Measurements from ENCODE around the gene GNG12.
A peak's percentile ranks its signal among the peaks of the same experiment; 100 is the strongest.

GNG12 gene

DNA sequence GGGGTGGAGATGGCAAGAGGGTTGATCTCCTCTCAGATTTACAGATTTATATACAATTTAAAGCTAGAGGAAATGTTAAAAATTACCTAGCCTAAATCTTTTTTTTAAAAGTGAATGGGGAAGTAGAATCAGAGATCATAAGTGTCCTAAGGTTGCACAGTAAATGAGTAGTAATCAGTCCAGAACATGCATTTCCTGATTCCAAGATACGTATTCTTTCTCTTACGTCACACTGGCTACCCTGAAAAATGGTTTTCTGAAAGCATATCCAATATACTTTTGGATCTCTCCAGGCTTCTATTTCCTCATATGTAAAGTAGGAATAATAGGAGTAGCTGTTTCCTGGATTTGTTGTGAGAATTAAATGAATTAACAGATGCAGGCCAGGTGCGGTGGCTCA lies 136.6 kb downstream of the GNG12 start:
- no peak for DNase-seq

DNA sequence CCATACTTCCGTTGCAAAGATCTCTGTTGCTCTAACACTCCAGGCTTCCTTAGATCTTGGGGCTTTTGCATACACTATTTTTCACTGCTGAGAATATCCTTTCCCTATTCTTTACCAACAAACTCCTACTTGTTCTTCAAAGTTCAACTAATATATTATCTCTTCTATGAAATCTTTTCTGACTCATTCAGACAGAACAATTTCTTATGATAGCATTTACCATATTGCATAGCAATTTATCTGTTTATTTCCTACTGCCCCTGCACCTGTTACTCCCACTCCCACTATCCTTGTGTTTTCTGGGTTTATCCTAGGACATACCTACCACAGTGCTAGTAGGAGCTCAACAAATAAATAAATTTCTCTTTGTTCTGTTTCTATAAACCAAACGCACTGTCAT lies 137.3 kb downstream of the GNG12 start:
- DNase-seq, result no peak

GRCh38 chr1:67691712-67692111 lies 141.6 kb downstream of the GNG12 start:
- DNase-seq, result no peak

- no peak for DNase-seq
Observed at GRCh38 chr1:67690411-67690810, 142.9 kb downstream of the GNG12 start.

- DNase-seq, result no peak
Observed at GRCh38 chr1:67690018-67690363, 143.3 kb downstream of the GNG12 start.

GRCh38 chr1:67689267-67690017 lies 143.8 kb downstream of the GNG12 start:
- no peak for DNase-seq

DNA sequence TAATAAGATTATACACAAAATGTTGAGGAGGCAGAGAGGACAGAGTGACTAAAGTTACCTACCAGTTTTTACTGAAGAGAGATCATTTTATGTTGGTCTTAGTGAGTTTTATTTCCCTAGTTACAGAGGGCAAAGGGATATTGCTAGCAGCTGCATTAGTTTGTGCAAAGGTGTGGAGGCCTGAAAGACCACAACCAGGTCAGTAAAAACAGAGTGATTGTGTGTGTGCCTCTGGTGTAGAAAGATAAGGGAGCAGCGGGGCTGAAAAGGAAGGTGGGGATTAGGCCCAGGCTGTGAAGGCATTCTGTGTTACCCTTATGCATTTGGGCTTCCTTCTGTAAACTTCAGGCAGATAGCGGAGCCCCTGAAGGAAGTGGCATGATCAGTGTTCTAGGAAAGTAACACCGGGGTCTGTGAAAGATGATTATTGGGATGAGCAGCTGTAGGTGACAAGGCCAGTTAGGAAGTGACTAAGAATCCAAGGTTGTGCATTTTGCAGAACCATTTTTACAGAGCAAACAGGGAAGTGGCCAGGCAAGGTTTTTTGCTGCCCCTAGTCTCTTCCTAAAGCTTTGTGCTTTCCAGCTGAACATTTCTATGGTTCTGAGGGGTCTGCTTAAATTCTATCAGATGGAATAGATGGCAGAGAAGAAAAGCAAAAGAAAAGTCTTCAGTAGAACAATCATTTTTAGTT lies 144.6 kb downstream of the GNG12 start:
- no peak for DNase-seq

DNA sequence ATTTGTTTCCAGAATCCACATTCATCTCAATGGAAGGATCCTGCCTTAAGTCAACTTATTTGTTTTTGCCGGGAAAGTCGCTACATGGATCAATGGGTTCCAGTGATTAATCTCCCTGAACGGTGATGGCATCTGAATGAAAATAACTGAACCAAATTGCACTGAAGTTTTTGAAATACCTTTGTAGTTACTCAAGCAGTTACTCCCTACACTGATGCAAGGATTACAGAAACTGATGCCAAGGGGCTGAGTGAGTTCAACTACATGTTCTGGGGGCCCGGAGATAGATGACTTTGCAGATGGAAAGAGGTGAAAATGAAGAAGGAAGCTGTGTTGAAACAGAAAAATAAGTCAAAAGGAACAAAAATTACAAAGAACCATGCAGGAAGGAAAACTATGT lies 145.6 kb downstream of the GNG12 start:
- DNase-seq, result no peak

- DNase-seq, result no peak
Observed at GRCh38 chr1:67687198-67687545, 146.1 kb downstream of the GNG12 start.

DNA sequence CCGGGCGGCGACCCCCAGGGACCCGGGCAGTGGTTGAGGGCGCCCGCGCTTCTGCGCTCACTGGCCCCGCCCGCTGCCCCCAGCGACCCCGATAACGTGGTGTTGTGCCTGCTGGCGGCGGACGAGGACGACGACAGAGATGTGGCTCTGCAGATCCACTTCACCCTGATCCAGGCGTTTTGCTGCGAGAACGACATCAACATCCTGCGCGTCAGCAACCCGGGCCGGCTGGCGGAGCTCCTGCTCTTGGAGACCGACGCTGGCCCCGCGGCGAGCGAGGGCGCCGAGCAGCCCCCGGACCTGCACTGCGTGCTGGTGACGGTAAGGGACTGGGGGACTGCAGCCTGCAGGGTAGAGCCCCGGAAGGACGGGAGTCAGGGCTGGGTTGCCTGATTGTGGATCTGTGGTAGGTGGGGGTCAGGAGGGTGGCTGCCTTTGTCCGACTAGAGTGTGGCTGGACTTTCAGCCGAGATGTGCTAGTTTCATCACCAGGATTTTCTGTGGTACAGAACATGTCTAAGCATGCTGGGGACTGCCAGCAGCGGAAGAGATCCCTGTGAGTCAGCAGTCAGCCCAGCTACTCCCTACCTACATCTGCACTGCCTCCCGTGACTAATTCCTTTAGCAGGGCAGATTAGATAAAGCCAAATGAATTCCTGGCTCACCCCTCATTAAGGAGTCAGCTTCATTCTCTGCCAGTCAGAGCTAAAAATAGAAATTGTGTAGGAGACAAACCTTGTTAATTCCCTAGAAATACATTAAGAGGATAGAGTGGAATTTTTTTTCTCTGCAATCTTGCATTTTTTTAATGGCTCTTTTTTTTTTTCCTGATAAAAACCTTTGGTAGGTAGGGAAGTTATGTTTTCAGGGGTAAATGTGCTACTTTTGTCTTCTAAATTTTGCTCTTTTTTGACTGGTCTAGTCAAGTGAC lies 146.7 kb downstream of the GNG12 start:
- DNase-seq, result peak; percentile 77

DNA sequence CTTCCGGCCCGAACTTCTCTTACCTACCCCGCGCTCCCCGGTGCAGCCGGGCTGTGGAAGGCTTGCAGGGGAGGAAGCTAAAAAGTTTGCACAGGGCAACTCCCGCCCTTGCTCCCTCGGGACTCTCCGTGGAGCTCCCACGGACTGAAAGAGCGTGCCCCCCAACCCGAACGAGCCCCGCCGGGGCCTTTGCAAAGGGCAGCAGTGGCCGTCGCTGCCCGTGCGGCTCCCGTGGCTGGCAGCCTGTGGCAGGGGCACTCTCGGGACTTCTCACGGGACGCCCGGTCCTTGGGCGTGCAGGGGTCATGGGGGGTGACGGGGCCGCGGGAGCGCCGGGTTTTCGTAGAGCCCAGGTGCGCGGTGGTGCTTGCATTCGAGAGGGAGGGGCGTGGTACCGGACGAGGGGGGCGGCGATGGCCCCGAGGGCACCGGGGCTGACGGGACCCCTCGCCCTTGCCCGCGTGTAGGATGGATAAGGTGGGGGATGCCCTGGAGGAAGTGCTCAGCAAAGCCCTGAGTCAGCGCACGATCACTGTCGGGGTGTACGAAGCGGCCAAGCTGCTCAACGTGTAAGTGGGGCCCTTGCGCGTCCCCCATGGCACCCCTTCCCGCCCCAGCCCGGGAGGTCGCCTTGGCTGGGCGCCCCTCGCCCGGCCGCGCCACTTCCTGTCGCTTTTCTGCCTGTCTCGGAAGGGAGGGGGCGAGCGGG lies 147.6 kb downstream of the GNG12 start:
- peak; percentile 56 for DNase-seq

GRCh38 chr1:67685067-67685557 lies 148.2 kb downstream of the GNG12 start, which contains the start of gene GADD45A:
Gene GADD45A, plus strand, starts transcription at chr1:67685201. Its CDS starts 294 bp downstream, at chr1:67685495.
- DNase-seq, result peak; percentile 99

GRCh38 chr1:67684526-67685066 lies 148.7 kb downstream of the GNG12 start:
- no peak for DNase-seq

GRCh38 chr1:67683766-67684525 lies 149.3 kb downstream of the GNG12 start:
- DNase-seq, result peak; percentile 42

- DNase-seq, result no peak
Observed at GRCh38 chr1:67683316-67683715, 150.0 kb downstream of the GNG12 start.

- no peak for DNase-seq
Observed at GRCh38 chr1:67682659-67683197, 150.5 kb downstream of the GNG12 start.

- no peak for DNase-seq
Observed at GRCh38 chr1:67680486-67680885, 152.8 kb downstream of the GNG12 start.

DNA sequence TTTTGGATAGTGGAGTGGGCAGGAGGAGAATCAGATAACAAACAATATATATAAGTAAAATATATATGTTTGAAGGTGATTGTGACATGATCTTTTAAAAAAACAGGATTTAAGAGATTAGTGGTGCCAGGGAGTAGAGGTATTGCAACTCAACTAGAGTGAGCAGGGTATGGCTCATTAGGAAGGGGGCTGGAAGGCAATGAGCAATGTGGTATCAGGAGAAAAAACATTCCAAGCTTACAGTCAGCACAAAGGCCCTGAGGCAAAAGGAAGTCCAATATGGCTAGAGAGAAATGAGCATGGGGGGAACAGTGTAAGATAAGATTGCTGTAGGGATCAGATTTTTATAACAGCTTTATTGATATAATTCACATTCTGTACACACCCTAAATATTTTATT lies 153.6 kb downstream of the GNG12 start:
- DNase-seq, result no peak

GRCh38 chr1:67677930-67678329 lies 155.3 kb downstream of the GNG12 start:
- DNase-seq, result no peak

GRCh38 chr1:67677408-67677807 lies 155.9 kb downstream of the GNG12 start:
- DNase-seq, result no peak

GRCh38 chr1:67676946-67677345 lies 156.3 kb downstream of the GNG12 start:
- no peak for DNase-seq
